GM20000 (cell line): ENCODE measurements around the gene TLE5.

ENCODE experiments used
- DNase-seq: peaks from one replicate; pipeline ENCODE4 v3.0.0; 2012; ENCODE audit warnings: low spot score
- TF ChIP-seq, protein P1 (sequence below): IDR thresholded peaks from 2 replicates; pipeline ENCODE4 v1.5.1; 2012; ENCODE audit warnings: mild to moderate bottlenecking, control low read depth; ENCODE audit errors: extremely low read depth, missing control alignments

TLE5 gene

DNA sequence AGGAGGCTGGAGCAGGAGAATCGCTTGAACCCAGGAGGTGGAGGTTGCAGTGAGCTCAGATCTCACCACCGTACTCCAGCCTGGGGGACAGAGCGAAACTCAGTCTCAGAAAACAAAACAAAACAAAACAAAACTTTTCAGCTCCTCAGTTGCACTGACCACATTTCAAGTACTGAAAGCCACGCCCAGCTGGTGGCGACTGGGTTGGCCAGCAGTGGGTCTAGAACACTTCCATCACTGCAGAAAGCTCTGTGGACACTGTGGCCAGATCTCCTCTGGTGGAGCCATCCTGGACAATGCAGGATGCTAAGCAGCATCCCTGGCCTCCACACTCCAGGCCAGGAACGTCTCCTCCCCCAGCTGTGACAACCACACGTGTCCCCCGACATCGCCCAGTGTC, 54.3 kb downstream of the TLE5 start:
- DNase-seq = no peak
- TF ChIP-seq, protein P1, sequence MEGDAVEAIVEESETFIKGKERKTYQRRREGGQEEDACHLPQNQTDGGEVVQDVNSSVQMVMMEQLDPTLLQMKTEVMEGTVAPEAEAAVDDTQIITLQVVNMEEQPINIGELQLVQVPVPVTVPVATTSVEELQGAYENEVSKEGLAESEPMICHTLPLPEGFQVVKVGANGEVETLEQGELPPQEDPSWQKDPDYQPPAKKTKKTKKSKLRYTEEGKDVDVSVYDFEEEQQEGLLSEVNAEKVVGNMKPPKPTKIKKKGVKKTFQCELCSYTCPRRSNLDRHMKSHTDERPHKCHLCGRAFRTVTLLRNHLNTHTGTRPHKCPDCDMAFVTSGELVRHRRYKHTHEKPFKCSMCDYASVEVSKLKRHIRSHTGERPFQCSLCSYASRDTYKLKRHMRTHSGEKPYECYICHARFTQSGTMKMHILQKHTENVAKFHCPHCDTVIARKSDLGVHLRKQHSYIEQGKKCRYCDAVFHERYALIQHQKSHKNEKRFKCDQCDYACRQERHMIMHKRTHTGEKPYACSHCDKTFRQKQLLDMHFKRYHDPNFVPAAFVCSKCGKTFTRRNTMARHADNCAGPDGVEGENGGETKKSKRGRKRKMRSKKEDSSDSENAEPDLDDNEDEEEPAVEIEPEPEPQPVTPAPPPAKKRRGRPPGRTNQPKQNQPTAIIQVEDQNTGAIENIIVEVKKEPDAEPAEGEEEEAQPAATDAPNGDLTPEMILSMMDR = no peak

DNA sequence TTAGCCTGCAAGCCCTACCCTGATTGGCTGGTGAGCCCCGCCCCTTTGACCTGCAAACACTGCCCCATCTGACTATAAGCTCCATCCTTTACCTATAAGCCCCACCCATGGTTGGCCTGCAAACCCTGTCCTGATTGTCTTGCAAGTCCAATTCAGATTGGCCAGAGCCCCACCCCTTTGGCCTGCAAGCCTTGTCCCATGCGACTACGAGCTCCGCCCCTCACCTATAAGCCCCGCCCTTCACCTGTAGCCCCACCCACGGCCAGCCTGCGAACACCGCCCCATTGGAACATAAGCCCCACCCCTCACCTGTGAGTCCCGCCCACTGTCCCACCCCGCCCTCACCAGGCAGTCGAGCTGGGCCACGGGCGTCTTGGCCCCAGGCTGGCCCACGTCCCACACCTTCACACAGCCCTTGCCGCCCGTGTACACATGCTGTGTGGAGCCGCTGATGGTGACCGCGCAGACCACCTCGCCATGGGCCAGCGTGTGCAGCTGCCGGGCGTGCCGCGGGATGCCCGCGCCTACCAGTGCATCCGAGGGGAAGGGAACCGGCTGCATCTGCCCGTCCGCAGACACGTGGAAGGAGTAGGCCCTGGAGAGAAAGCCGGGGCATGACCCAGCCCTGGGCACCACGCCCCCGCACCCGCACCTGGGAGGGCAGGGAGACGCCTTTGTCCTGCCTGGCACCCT, 56.1 kb downstream of the TLE5 start:
- no peak for DNase-seq
- TF ChIP-seq, protein P1 = no peak

DNA sequence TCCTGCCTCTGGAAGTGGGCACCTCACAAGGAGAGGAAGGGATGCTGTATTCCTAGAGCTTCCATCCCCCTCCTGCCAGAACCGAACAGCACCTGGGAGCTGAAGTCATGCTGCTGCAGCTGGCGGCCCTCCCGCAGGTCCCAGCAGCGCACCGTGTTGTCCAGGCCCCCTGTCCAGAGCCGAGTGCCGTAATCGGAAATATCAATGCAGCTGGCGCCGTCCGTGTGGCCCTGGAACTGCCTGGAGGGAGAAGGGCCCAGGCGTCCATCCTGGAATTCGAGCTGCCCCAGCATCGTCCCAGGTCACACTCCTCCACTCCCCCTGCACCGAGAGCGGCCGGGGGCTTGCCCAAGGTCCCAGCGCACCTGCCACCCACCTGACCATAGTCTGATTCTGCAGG, 57.0 kb downstream of the TLE5 start:
- DNase-seq = no peak
- TF ChIP-seq, protein P1 = no peak

DNA sequence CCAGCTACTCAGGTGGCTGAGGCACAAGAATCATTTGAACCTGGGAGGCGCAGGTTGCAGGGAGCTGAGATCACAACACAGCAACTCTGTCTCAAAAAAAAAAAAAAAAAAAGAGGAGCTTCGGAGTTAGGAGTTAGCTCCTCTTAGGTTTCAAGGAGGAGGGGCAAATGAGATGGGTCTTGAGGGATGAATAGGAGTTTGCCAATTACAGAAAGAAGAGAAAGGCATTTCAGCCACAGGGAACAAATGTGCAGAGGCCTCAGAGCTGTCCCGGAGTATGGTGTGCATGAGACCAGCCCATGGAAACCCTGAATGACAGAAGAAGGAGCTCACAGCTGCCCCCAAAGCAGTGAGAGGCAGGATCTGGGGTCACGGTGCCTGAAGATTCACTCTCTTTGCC, 57.8 kb downstream of the TLE5 start:
- TF ChIP-seq, protein P1 = no peak
- no peak for DNase-seq

DNA sequence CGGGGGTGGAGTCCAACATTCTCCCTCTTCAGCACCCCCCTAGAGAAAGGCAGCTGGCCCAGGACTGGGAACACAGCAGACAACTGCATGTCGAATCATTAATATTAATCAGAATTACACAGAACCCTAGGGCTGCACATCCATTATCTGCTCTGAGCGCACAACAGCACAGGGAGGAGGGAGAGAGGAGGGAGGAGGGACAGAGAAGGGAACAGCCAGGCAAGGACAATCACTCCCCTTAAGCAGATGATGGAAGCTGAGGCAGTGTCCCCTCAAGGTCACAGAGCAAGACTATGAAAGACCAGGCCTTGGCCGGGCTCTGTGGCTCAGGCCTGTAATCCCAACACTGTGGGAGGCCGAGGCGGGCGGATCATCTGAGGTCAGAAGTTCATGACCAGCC, 59.2 kb downstream of the TLE5 start:
- DNase-seq = no peak
- TF ChIP-seq, protein P1 = no peak
